HepG2 (cell line): Measurements from ENCODE around the gene RUSC1. TPM values are rescaled to one million over a fixed set of nuclear protein-coding genes. Genes with fewer than 3 reads are reported as not detected.

ENCODE experiments used
- EEA1 ChIP-seq: sonication (generic); formaldehyde crosslinking; IDR thresholded peaks from 2 replicates; pipeline ENCODE4 v1.5.1; 2020; ENCODE audit warnings: mild to moderate bottlenecking, missing genetic modification reagents, borderline replicate concordance
- IRF9 ChIP-seq: sonication (generic); formaldehyde crosslinking; IDR thresholded peaks from 2 replicates; pipeline ENCODE4 v1.8.0; 2022; ENCODE audit warnings: missing genetic modification reagents, mild to moderate bottlenecking, borderline replicate concordance
- PRDM15 ChIP-seq: sonication (generic); formaldehyde crosslinking; IDR thresholded peaks from 2 replicates; pipeline ENCODE4 v1.4.0; 2020; ENCODE audit warnings: missing genetic modification reagents
- XRCC5 ChIP-seq: fragments of 200-400 bp; formaldehyde crosslinking; optimal IDR thresholded peaks from 2 replicates; pipeline ENCODE3; 2017; ENCODE audit warnings: mild to moderate bottlenecking, low read length
- ZFX ChIP-seq: sonication (generic); formaldehyde crosslinking; IDR thresholded peaks from 2 replicates; pipeline ENCODE4 v1.4.0; 2020; ENCODE audit warnings: mild to moderate bottlenecking, low read depth, missing genetic modification reagents, moderate library complexity
- ZNF350 ChIP-seq: sonication (generic); formaldehyde crosslinking; IDR thresholded peaks from 2 replicates; pipeline ENCODE4 v1.4.0; 2020; ENCODE audit warnings: mild to moderate bottlenecking, low read depth, missing genetic modification reagents, borderline replicate concordance
- ZNF589 ChIP-seq: sonication (generic); formaldehyde crosslinking; conservative IDR thresholded peaks from 2 replicates; pipeline ENCODE4 v1.8.0; 2022; ENCODE audit warnings: mild to moderate bottlenecking, moderate library complexity, missing genetic modification reagents
- ZNF687 ChIP-seq: sonication (generic); formaldehyde crosslinking; IDR thresholded peaks from 2 replicates; pipeline ENCODE4 v1.5.1; 2020; ENCODE audit warnings: mild to moderate bottlenecking, missing genetic modification reagents, moderate library complexity
- ZNF839 ChIP-seq: sonication (generic); formaldehyde crosslinking; IDR thresholded peaks from 2 replicates; pipeline ENCODE4 v1.4.0; 2020; ENCODE audit warnings: missing genetic modification reagents, mild to moderate bottlenecking, borderline replicate concordance
- polyA plus RNA-seq, 8 experiments: library from polyadenylated mRNA; depleted of rRNA in 3 of 8; stranded (reverse) in 7 of 8; unstranded in 1 of 8; fragments of >200 nt; fragmentation: Illumina TruSeq in 4 of 8; extraction: Trizol in 4 of 8; gene quantifications; 2 replicates each; pipeline versions ENCODE4 v1.2.1 to v1.2.3, GENCODE V29; 2011 to 2016; ENCODE audit warnings: low read depth in 4 of 8, missing spikeins in 1 of 8, mixed read lengths in 1 of 8; ENCODE audit not compliant: insufficient read depth in 1 of 8
- total RNA-seq, 5 experiments: library from RNA; depleted of rRNA; stranded (reverse); fragments of >200 nt; fragmentation: Illumina TruSeq; extraction: Trizol; gene quantifications; 2 replicates each; pipeline ENCODE4 v1.2.3, GENCODE V29; 2016; ENCODE audit warnings: low read depth in 1 of 5

Gene RUSC1
- total and polyA plus RNA-seq, 2 of the 13 experiments (the other 11 are each of a cell fraction or from before 2014, with no cell fraction given) = 18.7 to 20.4 TPM

GRCh38 chr1:155321639-155322503, 1.2 kb downstream of the RUSC1 start (continued):
- TF ChIP-seq IRF9 (CRISPR knock-in tag) (0 out of 2 replicates have a peak, but pooled peaks have one; percentile 46), ZFX (CRISPR knock-in tag) (peak; percentile 33; the same call in 1 of the 2 replicates), PRDM15 (CRISPR knock-in tag) (peak; percentile 78; the same call in 1 of the 2 replicates), ZNF839 (CRISPR knock-in tag) (peak; percentile 6; the same call in 1 of the 2 replicates), ZNF687 (CRISPR knock-in tag) (peak; percentile 34; the same call in 1 of the 2 replicates), XRCC5 (no peak), EEA1 (0 out of 2 replicates have a peak, but pooled peaks have one; percentile 37), ZNF350 (CRISPR knock-in tag) (0 out of 2 replicates have a peak, but pooled peaks have one; percentile 18), ZNF589 (CRISPR knock-in tag) (no peak)
- TF ChIP-seq, all 625 proteins: peak for 10
